OCI-LY1 (cell line): ENCODE measurements around the gene SLC15A1.

Experiments used
- H2AFZ ChIP-seq: fragments of 200-600 bp; sonication (generic), shearing (Covaris generic); 2 replicates; pipeline ENCODE4 v1.6.0; 2014; ENCODE audit warnings: antibody characterized with exemption, mild to moderate bottlenecking, low read length
- H3F3A ChIP-seq: fragments of 200-600 bp; sonication (generic), shearing (Covaris generic); 2 replicates; pipeline ENCODE4 v1.6.0; 2014; ENCODE audit warnings: mild to moderate bottlenecking, antibody characterized with exemption, low read length, moderate library complexity; ENCODE audit not compliant: insufficient read depth
- H3K27ac ChIP-seq: fragments of 200-600 bp; sonication (generic); 2 replicates; pipeline ENCODE4 v1.5.1; 2014; ENCODE audit warnings: low read length, mixed run types, mild to moderate bottlenecking, low read depth; ENCODE audit not compliant: poor library complexity, severe bottlenecking
- H3K27me3 ChIP-seq: fragments of 200-600 bp; sonication (generic); 2 replicates; pipeline ENCODE4 v1.6.0; 2014; ENCODE audit warnings: antibody characterized with exemption, mild to moderate bottlenecking, low read length, moderate library complexity; ENCODE audit not compliant: insufficient read depth
- H3K36me3 ChIP-seq: fragments of 200-600 bp; sonication (generic); 2 replicates; pipeline ENCODE4 v1.6.1; 2014; ENCODE audit warnings: mild to moderate bottlenecking, antibody characterized with exemption, low read length, moderate library complexity, mixed read lengths; ENCODE audit not compliant: insufficient read depth
- H3K4me1 ChIP-seq: fragments of 200-600 bp; sonication (generic); 2 replicates; pipeline ENCODE4 v1.5.1; 2014; ENCODE audit warnings: mild to moderate bottlenecking, low read length, moderate library complexity; ENCODE audit not compliant: insufficient read depth, severe bottlenecking
- H3K4me2 ChIP-seq: fragments of 200-600 bp; sonication (generic), shearing (Covaris generic); 2 replicates; pipeline ENCODE4 v1.6.1; 2014; ENCODE audit warnings: low read length
- H3K4me3 ChIP-seq: fragments of 200-600 bp; sonication (generic); 2 replicates; pipeline ENCODE4 v1.5.1; 2014; ENCODE audit warnings: low read length, low read depth, mild to moderate bottlenecking, mixed read lengths; ENCODE audit not compliant: poor library complexity, severe bottlenecking
- H3K79me2 ChIP-seq: fragments of 200-600 bp; shearing (Covaris generic); 2 replicates; pipeline ENCODE4 v1.6.1; 2016; ENCODE audit warnings: mixed run types, low read length, mixed read lengths; ENCODE audit not compliant: insufficient read depth
- H3K9ac ChIP-seq: fragments of 200-600 bp; sonication (generic), shearing (Covaris generic); 2 replicates; pipeline ENCODE4 v1.6.1; 2014; ENCODE audit warnings: mild to moderate bottlenecking, low read length, mixed read lengths
- H3K9me2 ChIP-seq: fragments of 200-600 bp; sonication (generic), shearing (Covaris generic); 2 replicates; pipeline ENCODE4 v1.6.1; 2014; ENCODE audit warnings: low read depth, mild to moderate bottlenecking, low read length, mixed read lengths
- H3K9me3 ChIP-seq: fragments of 200-600 bp; shearing (Covaris generic); 2 replicates; pipeline ENCODE4 v1.6.1; 2014; ENCODE audit warnings: low read length, mixed read lengths
- H4K20me1 ChIP-seq: fragments of 200-600 bp; sonication (generic), shearing (Covaris generic); 2 replicates; pipeline ENCODE4 v1.6.0; 2016; ENCODE audit warnings: mild to moderate bottlenecking, low read length; ENCODE audit not compliant: insufficient read depth
- EZH2 ChIP-seq: fragments of 200-600 bp; sonication (generic), shearing (Covaris generic); IDR thresholded peaks from 2 replicates; pipeline ENCODE4 v1.8.0; 2017; ENCODE audit warnings: borderline replicate concordance, mixed run types, mild to moderate bottlenecking, antibody characterized with exemption, low read length, moderate library complexity, mixed read lengths
- TF ChIP-seq, protein P1 (sequence below): fragments of 200-600 bp; sonication (generic), shearing (Covaris generic); IDR thresholded peaks from 2 replicates; pipeline ENCODE4 v1.5.1; 2017; ENCODE audit warnings: mild to moderate bottlenecking, antibody characterized with exemption, low read length, moderate library complexity, mixed read lengths

SLC15A1 gene

DNA sequence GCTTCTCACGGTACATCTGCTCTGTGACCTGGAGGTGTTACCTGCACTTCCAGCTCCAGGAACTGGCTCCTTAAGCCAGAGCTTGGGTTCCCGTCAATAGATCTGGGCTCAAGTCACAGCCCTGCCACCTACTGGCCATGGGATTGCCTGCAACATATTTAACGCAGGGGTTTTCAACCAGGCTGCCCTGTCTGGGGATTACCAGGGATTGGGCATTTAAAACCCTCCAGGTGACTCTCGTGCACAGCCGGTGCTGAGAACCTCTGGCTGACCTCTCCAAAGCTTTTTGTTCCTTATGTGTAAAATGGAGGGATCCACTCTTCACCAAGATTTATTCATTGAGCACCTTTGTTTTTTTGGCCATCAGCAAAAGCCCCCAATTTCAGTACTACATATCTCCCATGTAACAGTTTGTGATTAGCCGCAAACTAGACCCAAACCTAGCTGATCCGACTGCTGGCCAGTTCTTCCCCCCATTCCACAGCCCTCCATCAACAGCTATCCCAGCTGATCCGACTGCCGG, 98.9 kb downstream of the SLC15A1 start:
- Histone ChIP-seq H3K4me3 (no peak overlapping the region), H3K9me3 (no peaks in the 10 kb centered on the region), H3F3A (no peaks in the 10 kb centered on the region), H2AFZ (no peak overlapping the region), H3K9ac (no peak overlapping the region), H3K27ac (no peak overlapping the region), H3K9me2 (no peaks in the 10 kb centered on the region), H3K79me2 (no peaks in the 10 kb centered on the region), H3K36me3 (no peaks in the 10 kb centered on the region), H3K4me2 (no peak overlapping the region), H3K4me1 (no peaks in the 10 kb centered on the region), H3K27me3 (no peaks in the 10 kb centered on the region), H4K20me1 (no peaks in the 10 kb centered on the region)
- TF ChIP-seq, protein P1, sequence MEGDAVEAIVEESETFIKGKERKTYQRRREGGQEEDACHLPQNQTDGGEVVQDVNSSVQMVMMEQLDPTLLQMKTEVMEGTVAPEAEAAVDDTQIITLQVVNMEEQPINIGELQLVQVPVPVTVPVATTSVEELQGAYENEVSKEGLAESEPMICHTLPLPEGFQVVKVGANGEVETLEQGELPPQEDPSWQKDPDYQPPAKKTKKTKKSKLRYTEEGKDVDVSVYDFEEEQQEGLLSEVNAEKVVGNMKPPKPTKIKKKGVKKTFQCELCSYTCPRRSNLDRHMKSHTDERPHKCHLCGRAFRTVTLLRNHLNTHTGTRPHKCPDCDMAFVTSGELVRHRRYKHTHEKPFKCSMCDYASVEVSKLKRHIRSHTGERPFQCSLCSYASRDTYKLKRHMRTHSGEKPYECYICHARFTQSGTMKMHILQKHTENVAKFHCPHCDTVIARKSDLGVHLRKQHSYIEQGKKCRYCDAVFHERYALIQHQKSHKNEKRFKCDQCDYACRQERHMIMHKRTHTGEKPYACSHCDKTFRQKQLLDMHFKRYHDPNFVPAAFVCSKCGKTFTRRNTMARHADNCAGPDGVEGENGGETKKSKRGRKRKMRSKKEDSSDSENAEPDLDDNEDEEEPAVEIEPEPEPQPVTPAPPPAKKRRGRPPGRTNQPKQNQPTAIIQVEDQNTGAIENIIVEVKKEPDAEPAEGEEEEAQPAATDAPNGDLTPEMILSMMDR = peak; percentile 99
- no peak for TF ChIP-seq EZH2

DNA sequence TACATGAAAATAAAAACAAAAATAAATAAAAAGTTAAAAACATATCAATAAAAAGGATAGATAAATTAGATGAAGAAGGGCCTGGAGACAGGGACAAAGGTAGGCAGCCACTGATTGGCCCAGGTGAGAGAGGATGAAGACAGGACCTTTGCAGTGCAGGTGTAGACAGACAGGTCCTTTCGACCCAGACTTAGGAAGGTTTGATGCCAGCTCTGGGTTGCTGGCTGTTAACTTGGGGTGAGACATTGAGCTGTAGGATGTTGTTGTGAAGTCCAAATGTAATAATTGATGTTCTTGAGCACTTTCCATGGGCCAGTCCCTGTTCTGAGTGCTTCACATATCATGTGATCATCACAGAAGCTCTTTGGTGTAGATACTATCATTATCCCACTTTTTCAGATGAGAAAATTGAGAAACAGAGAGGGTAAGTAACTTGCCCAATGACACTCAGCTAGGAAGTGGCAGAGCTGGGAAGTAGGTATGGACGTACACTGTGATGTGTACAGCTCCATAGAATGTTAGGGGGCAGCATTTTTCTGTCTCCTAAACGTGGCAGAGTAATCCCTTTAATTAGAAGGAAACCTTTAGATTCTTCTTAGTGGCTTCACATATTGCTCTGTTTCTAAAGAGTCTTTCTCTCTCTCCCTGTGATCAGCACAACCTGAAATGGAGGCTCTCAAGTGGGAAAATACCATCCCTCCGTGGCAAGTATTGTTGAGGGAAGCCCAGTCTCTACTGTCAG, 99.6 kb downstream of the SLC15A1 start:
- Histone ChIP-seq H3K79me2 (no peaks in the 10 kb centered on the region), H3K4me3 (no peak overlapping the region), H3K36me3 (no peaks in the 10 kb centered on the region), H4K20me1 (no peaks in the 10 kb centered on the region), H3K9ac (no peak overlapping the region), H3F3A (no peaks in the 10 kb centered on the region), H3K4me2 (no peak overlapping the region), H3K9me3 (no peaks in the 10 kb centered on the region), H3K9me2 (no peaks in the 10 kb centered on the region), H3K27me3 (no peaks in the 10 kb centered on the region), H3K27ac (no peak overlapping the region), H3K4me1 (no peaks in the 10 kb centered on the region), H2AFZ (no peak overlapping the region)
- no peak for TF ChIP-seq EZH2
- TF ChIP-seq, protein P1 = no peak

DNA sequence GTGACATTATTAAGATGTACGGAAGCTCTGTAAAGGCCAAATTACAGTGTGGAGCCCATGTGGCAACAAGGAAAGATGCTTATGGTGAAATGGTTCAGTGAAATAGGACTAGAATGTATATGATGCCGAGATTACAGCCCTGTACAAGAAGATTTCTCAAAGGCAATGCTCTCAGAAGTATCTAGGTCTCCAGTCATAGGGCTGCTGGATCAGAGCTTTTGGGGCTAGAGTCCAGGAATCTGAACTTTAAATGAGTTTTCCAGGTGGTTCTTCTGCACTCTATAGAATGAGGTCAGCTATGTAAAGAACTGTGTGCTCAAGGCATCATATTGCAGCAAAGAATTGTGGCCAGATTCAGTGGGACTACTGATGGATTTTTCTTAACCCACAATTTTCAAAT, 100.2 kb downstream of the SLC15A1 start:
- Histone ChIP-seq H3K36me3 (no peaks in the 10 kb centered on the region), H4K20me1 (no peaks in the 10 kb centered on the region), H3F3A (no peaks in the 10 kb centered on the region), H3K4me1 (no peaks in the 10 kb centered on the region), H3K79me2 (no peaks in the 10 kb centered on the region), H2AFZ (no peak overlapping the region), H3K27ac (no peak overlapping the region), H3K4me2 (no peak overlapping the region), H3K27me3 (no peaks in the 10 kb centered on the region), H3K9ac (no peak overlapping the region), H3K9me2 (no peaks in the 10 kb centered on the region), H3K9me3 (no peaks in the 10 kb centered on the region), H3K4me3 (no peak overlapping the region)
- TF ChIP-seq, protein P1 = no peak
- TF ChIP-seq EZH2 = no peak
